Esophagus (tissue), 2 donors: Measurements from ENCODE around the gene TSPAN11. TPM values are rescaled to one million over a fixed set of nuclear protein-coding genes. Genes with fewer than 3 reads are reported as not detected.

Experiments
- H3K27ac ChIP-seq, 2 donors: one replicate each; pipeline ENCODE4 v1.5.1; 2013; ENCODE audit warnings: low read depth in 2 of 2, mild to moderate bottlenecking in 2 of 2, inconsistent platforms in 1 of 2, low read length in 1 of 2, moderate library complexity in 1 of 2
- H3K27me3 ChIP-seq, 2 donors: one replicate each; pipeline ENCODE4 v1.6.1; 2013; ENCODE audit warnings: low read length in 2 of 2, control low read depth in 1 of 2, mild to moderate bottlenecking in 1 of 2; ENCODE audit not compliant: insufficient read depth in 2 of 2, control insufficient read depth in 1 of 2
- H3K36me3 ChIP-seq, 2 donors: one replicate each; pipeline ENCODE4 v1.6.1; 2013; ENCODE audit warnings: low read length in 1 of 2; ENCODE audit not compliant: control insufficient read depth in 2 of 2, insufficient read depth in 2 of 2
- H3K4me1 ChIP-seq, 2 donors: one replicate each; pipeline ENCODE4 v1.6.1; 2013; ENCODE audit warnings: low read length in 1 of 2; ENCODE audit not compliant: control insufficient read depth in 2 of 2, insufficient read depth in 2 of 2
- H3K4me3 ChIP-seq, 2 donors: one replicate each; pipeline ENCODE4 v1.5.1; 2013; ENCODE audit warnings: low read length in 2 of 2, mild to moderate bottlenecking in 2 of 2, low read depth in 1 of 2, moderate library complexity in 1 of 2
- H3K9me3 ChIP-seq, 2 donors: one replicate each; pipeline ENCODE4 v1.6.1; 2013; ENCODE audit warnings: mild to moderate bottlenecking in 2 of 2, low read depth in 1 of 2, low read length in 1 of 2, moderate library complexity in 1 of 2; ENCODE audit not compliant: control insufficient read depth in 2 of 2, insufficient read depth in 1 of 2
- WGBS, 2 donors: extraction: QIAGEN DNeasy Blood & Tissue Kit; methylation state at CpG; one replicate each; pipeline ENCODE4 v1.1.7; 2013; 5-methylcytosine and 5-hydroxymethylcytosine counted together
- polyA plus RNA-seq, 2 donors: library from polyadenylated mRNA; stranded (reverse); fragments of 200-250 nt; gene quantifications; one replicate each; pipeline ENCODE4 v1.2.3, GENCODE V29; 2013
- donor health status: healthy with polysubstance abuse.
- donor health status: Bipolar disorder and iron deficiency.

TSPAN11 gene
- polyA plus RNA-seq, 2 donors = 0.29 to 0.42 TPM

DNA sequence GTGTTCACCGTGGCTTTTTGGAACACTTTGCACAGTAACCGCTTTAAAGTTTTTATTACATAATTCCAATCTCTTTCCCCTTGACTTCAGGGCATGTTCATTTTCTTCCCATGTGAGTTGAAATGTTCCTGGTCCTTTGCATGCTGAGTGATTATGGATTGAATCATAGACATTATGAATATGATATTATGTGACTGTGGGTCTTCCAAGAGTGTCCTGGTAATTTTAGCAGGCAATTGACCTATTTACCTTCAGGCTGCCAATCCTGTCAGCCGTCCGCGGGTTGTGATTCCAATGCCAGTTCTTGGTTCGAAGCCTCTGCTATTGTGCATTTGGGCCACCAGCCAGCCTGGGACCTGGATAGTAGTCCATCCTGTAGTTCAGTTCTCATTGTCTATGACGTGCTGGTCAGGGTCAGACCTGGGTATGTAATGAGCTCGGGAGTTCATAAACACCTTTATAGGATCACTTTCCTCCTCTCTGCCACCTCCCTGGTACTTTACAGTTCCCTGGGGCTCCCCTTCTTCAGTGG, 114.6 kb downstream of the TSPAN11 start:
- Histone ChIP-seq H3K4me1 (peaks cover 0 to 6% of the 10 kb centered on the region in 2 donors), H3K36me3 (no peaks in the 10 kb centered on the region), H3K9me3 (no peaks in the 10 kb centered on the region), H3K27ac (no peak overlapping the region), H3K4me3 (no peak overlapping the region), H3K27me3 (no peaks in the 10 kb centered on the region)
- 78 to 90% methylated on average over 8 of the region's 8 CpGs for WGBS, 2 donors

Other genes with a start within 250 kb of the TSPAN11 start
- 10 to 100 TPM in 1 of 2 donors, 1 to 10 TPM in 1; 4.9 to 12.2 TPM for gene IPO8, start 230.9 kb upstream of the TSPAN11 start, polyA plus RNA-seq
- gene CAPRIN2, start 171.8 kb upstream of the TSPAN11 start, polyA plus RNA-seq = 10 to 100 TPM in 1 of 2 donors, 1 to 10 TPM in 1; 6.0 to 11.0 TPM
- 10 to 100 TPM; 13.3 to 28.2 TPM for gene DDX11, start 147.1 kb downstream of the TSPAN11 start, polyA plus RNA-seq